ENCODE measurements around the gene GLCE.

GLCE gene

GRCh38 chr15:69308949-69309348, 148.5 kb downstream of the GLCE start:
- Histone ChIP-seq H3K4me3 (ENCODE audit: low read depth, low read length) (no peak overlapping the region), H3K36me3 (ENCODE audit: control insufficient read depth, insufficient read depth, low read length) (peaks cover 3% of the 10 kb centered on the region), H3K27me3 (ENCODE audit: control insufficient read depth, insufficient read depth, low read length) (no peaks in the 10 kb centered on the region), H3K9me3 (ENCODE audit: control insufficient read depth, insufficient read depth, low read length) (no peaks in the 10 kb centered on the region), H3K9ac (ENCODE audit: low read depth, low read length) (no peak overlapping the region), H3K4me1 (ENCODE audit: control insufficient read depth, insufficient read depth, low read length) (peaks cover 3% of the 10 kb centered on the region)

GRCh38 chr15:69311319-69311721, 150.9 kb downstream of the GLCE start:
- Histone ChIP-seq H3K4me1 (ENCODE audit: control insufficient read depth, insufficient read depth, low read length) (no peaks in the 10 kb centered on the region), H3K4me3 (ENCODE audit: low read depth, low read length) (no peak overlapping the region), H3K36me3 (ENCODE audit: control insufficient read depth, insufficient read depth, low read length) (no peaks in the 10 kb centered on the region), H3K27me3 (ENCODE audit: control insufficient read depth, insufficient read depth, low read length) (no peaks in the 10 kb centered on the region), H3K9ac (ENCODE audit: low read depth, low read length) (no peak overlapping the region), H3K9me3 (ENCODE audit: control insufficient read depth, insufficient read depth, low read length) (no peaks in the 10 kb centered on the region)

DNA sequence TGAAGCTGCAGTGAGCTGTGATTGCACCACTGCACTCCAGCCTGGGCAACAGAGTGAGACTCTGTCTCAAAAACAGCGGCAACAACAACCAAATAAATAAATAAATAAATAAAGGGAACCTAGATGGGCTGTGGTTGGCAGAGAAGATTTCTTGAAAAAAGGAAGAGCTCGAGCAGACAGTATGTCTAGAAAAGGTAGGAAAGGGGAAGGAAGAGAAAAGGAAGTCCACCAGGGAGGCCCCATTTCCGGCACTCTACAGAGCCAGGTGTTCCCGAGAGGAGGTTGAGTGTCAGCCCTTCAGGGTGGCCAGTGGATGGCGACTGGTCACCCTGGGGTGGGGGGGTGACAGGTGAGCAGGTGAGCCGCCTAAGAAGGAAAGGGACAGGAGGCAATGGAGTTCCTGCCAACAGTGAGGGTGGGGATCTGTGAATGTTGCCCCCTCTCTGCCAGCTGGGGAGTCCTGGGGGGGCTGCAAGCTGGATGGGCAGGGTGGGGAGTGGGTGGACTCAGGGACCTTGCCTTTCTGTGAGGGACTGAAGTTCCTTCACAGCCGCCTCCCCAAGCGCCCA, 153.1 kb downstream of the GLCE start:
- no peaks in the 10 kb centered on the region for H3K27me3 ChIP-seq (ENCODE audit: control insufficient read depth, insufficient read depth, low read length)
- no peaks in the 10 kb centered on the region for H3K36me3 ChIP-seq (ENCODE audit: control insufficient read depth, insufficient read depth, low read length)
- H3K4me3 ChIP-seq (ENCODE audit: low read depth, low read length) = no peak overlapping the region
- no peaks in the 10 kb centered on the region for H3K9me3 ChIP-seq (ENCODE audit: control insufficient read depth, insufficient read depth, low read length)
- no peak overlapping the region for H3K9ac ChIP-seq (ENCODE audit: low read depth, low read length)
- H3K4me1 ChIP-seq (ENCODE audit: control insufficient read depth, insufficient read depth, low read length) = peaks cover 2% of the 10 kb centered on the region

DNA sequence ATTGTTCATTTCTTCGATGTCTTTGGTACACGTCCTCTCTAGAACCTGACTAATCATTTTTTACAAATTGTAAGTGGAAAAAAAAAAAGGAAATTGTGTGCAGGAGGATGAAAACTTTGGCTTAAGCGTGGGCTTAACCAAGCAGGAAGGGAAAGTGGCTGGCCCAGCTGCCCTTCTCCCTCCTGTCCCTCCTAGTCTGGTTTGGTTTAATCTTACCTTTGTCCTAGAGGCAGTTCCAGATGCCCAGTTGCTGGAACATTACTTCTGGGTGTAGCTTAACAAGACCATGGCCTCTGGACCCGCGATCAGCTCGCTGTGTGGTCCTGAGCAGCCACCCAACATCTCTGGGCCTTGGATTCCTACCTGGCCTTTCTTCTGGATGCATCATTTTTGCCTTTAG, 153.7 kb downstream of the GLCE start:
- no peaks in the 10 kb centered on the region for H3K9me3 ChIP-seq (ENCODE audit: control insufficient read depth, insufficient read depth, low read length)
- no peaks in the 10 kb centered on the region for H3K27me3 ChIP-seq (ENCODE audit: control insufficient read depth, insufficient read depth, low read length)
- no peak overlapping the region for H3K9ac ChIP-seq (ENCODE audit: low read depth, low read length)
- H3K36me3 ChIP-seq (ENCODE audit: control insufficient read depth, insufficient read depth, low read length) = no peaks in the 10 kb centered on the region
- H3K4me1 ChIP-seq (ENCODE audit: control insufficient read depth, insufficient read depth, low read length) = peaks cover 2% of the 10 kb centered on the region
- H3K4me3 ChIP-seq (ENCODE audit: low read depth, low read length) = no peak overlapping the region

DNA sequence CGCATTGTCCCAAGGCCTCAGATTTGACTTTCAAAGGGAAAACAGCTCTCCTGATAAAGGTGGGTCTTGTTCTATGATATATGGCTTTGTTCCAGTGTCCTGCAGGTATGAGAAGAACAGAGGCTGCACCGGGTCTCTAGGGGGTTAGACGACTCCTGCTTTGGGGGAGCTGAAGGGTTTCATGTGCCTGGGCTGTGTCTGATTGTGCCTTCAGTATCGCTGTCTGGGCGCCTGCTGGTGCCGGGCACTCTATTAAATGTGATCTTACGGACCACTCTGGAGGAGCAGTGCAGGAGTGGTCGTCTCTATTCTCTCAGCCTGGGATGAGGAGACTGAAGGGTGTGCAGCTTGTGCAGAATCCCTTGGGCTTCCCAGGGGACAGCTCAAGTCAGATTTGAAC, 154.3 kb downstream of the GLCE start:
- Histone ChIP-seq H3K4me1 (ENCODE audit: control insufficient read depth, insufficient read depth, low read length) (peaks cover 2% of the 10 kb centered on the region), H3K9me3 (ENCODE audit: control insufficient read depth, insufficient read depth, low read length) (no peaks in the 10 kb centered on the region), H3K27me3 (ENCODE audit: control insufficient read depth, insufficient read depth, low read length) (no peaks in the 10 kb centered on the region), H3K9ac (ENCODE audit: low read depth, low read length) (no peak overlapping the region), H3K4me3 (ENCODE audit: low read depth, low read length) (no peak overlapping the region), H3K36me3 (ENCODE audit: control insufficient read depth, insufficient read depth, low read length) (no peaks in the 10 kb centered on the region)

DNA sequence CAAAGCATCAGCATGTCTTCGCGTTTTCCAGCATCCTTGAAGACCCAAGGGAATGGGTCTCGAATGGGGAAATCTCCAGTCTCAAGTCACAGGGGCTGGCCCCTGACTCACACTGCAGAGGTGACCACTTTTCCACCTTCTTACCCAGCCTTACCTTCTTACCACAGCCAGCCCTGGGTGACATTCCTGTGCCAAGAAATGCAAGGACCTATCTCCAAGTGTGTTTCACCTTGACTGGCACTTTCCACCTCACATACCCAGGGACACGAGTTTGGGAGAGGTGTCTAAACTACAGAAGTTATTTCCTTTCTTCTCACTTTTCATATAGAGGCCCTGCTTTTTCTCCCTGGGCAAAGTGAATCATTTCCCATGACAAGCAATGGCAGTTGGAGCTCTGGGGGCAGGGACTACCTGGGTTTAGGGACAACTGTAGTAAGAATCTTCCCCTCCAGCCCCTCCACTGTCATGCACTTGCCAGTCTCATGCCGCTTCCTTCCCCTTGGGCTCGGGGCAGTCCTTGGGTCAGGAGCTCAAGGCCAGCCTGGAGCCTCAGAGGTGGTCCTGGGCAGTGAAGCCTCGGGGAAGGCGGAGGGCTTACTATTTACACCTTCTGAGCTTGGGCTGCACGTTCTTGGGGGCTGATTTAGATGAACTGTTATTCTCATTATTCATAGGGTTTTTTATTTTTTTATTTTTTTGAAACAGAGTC, 155.1 kb downstream of the GLCE start:
- peaks cover 2% of the 10 kb centered on the region for H3K4me1 ChIP-seq (ENCODE audit: control insufficient read depth, insufficient read depth, low read length)
- H3K9ac ChIP-seq (ENCODE audit: low read depth, low read length) = no peak overlapping the region
- H3K27me3 ChIP-seq (ENCODE audit: control insufficient read depth, insufficient read depth, low read length) = no peaks in the 10 kb centered on the region
- H3K36me3 ChIP-seq (ENCODE audit: control insufficient read depth, insufficient read depth, low read length) = no peaks in the 10 kb centered on the region
- no peaks in the 10 kb centered on the region for H3K9me3 ChIP-seq (ENCODE audit: control insufficient read depth, insufficient read depth, low read length)
- no peak overlapping the region for H3K4me3 ChIP-seq (ENCODE audit: low read depth, low read length)

DNA sequence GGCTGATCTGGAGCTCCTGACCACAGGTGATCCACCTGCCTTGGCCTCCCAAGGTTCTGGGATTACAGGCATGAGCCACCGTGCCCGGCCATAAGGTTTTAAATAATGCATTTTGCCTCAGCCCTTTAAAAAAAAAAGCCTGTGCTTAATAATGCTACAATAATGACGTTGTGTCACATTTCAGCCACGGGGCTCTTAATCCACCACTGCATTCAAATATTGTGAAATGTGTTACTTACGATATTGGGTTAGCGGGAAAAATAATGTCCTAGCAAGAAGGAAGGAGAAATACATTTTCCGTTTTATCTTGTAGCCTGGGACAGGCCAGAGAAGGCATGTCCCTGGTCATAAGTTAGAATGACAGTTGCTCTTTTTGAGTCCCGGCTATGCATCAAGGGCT, 155.9 kb downstream of the GLCE start:
- H3K9ac ChIP-seq (ENCODE audit: low read depth, low read length) = no peak overlapping the region
- no peak overlapping the region for H3K4me3 ChIP-seq (ENCODE audit: low read depth, low read length)
- H3K4me1 ChIP-seq (ENCODE audit: control insufficient read depth, insufficient read depth, low read length) = peaks cover 2% of the 10 kb centered on the region
- H3K9me3 ChIP-seq (ENCODE audit: control insufficient read depth, insufficient read depth, low read length) = no peaks in the 10 kb centered on the region
- H3K36me3 ChIP-seq (ENCODE audit: control insufficient read depth, insufficient read depth, low read length) = no peaks in the 10 kb centered on the region
- no peaks in the 10 kb centered on the region for H3K27me3 ChIP-seq (ENCODE audit: control insufficient read depth, insufficient read depth, low read length)

GRCh38 chr15:69317392-69317841, 157.0 kb downstream of the GLCE start:
- H3K27me3 ChIP-seq (ENCODE audit: control insufficient read depth, insufficient read depth, low read length) = no peaks in the 10 kb centered on the region
- peaks cover 2% of the 10 kb centered on the region for H3K4me1 ChIP-seq (ENCODE audit: control insufficient read depth, insufficient read depth, low read length)
- H3K36me3 ChIP-seq (ENCODE audit: control insufficient read depth, insufficient read depth, low read length) = no peaks in the 10 kb centered on the region
- H3K9ac ChIP-seq (ENCODE audit: low read depth, low read length) = no peak overlapping the region
- no peak overlapping the region for H3K4me3 ChIP-seq (ENCODE audit: low read depth, low read length)
- H3K9me3 ChIP-seq (ENCODE audit: control insufficient read depth, insufficient read depth, low read length) = no peaks in the 10 kb centered on the region

GRCh38 chr15:69318033-69318432, 157.6 kb downstream of the GLCE start:
- H3K4me3 ChIP-seq (ENCODE audit: low read depth, low read length) = no peak overlapping the region
- peaks cover 2% of the 10 kb centered on the region for H3K4me1 ChIP-seq (ENCODE audit: control insufficient read depth, insufficient read depth, low read length)

GRCh38 chr15:69319384-69320375, 159.2 kb downstream of the GLCE start:
- Histone ChIP-seq H3K4me3 (ENCODE audit: low read depth, low read length) (no peak overlapping the region), H3K4me1 (ENCODE audit: control insufficient read depth, insufficient read depth, low read length) (peaks cover 2% of the 10 kb centered on the region), H3K9me3 (ENCODE audit: control insufficient read depth, insufficient read depth, low read length) (no peaks in the 10 kb centered on the region), H3K9ac (ENCODE audit: low read depth, low read length) (no peak overlapping the region), H3K27me3 (ENCODE audit: control insufficient read depth, insufficient read depth, low read length) (no peaks in the 10 kb centered on the region), H3K36me3 (ENCODE audit: control insufficient read depth, insufficient read depth, low read length) (no peaks in the 10 kb centered on the region)

More at GRCh38 chr15:69318033-69318432, 157.6 kb downstream of the GLCE start:
- H3K9me3 ChIP-seq (ENCODE audit: control insufficient read depth, insufficient read depth, low read length) = no peaks in the 10 kb centered on the region
- H3K36me3 ChIP-seq (ENCODE audit: control insufficient read depth, insufficient read depth, low read length) = no peaks in the 10 kb centered on the region
- no peak overlapping the region for H3K9ac ChIP-seq (ENCODE audit: low read depth, low read length)
- H3K27me3 ChIP-seq (ENCODE audit: control insufficient read depth, insufficient read depth, low read length) = no peaks in the 10 kb centered on the region

DNA sequence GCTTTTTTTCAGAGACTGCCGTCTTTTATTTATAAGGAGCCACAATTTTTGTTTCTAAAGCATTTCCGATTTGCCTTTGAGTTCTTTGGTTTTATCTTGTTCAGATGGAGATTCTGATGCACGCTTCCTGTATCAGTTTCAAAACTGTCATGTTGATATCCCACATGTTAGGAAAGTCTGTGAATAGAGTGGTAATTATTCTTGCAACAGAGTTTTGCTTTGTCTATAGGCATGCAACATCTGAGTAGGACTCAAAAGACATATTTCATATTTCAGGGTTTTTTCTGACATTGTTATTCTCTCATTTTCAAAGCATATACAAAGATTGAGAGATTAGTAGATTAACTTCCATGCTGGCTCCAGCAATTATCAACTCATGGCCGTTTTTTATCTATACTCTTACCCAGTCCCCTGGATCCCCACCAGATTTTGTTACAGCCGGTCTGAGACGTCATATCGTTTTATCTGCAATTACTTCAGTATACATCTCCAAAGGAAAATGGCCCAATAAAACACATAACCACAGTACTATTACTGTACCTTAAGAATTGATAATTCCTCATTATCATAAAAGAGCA, 160.6 kb downstream of the GLCE start:
- Histone ChIP-seq H3K36me3 (ENCODE audit: control insufficient read depth, insufficient read depth, low read length) (no peaks in the 10 kb centered on the region), H3K4me3 (ENCODE audit: low read depth, low read length) (no peak overlapping the region), H3K9ac (ENCODE audit: low read depth, low read length) (no peak overlapping the region), H3K27me3 (ENCODE audit: control insufficient read depth, insufficient read depth, low read length) (no peaks in the 10 kb centered on the region), H3K4me1 (ENCODE audit: control insufficient read depth, insufficient read depth, low read length) (peaks cover 2% of the 10 kb centered on the region), H3K9me3 (ENCODE audit: control insufficient read depth, insufficient read depth, low read length) (no peaks in the 10 kb centered on the region)

All from iPS-15b (cell line).